Measurements from ENCODE around the gene MMP24. TPM values are rescaled to one million over a fixed set of nuclear protein-coding genes. Genes with fewer than 3 reads are reported as not detected.

MMP24 gene
- total and polyA plus RNA-seq, 2 of the 13 experiments (the other 11 are each of a cell fraction or from before 2014, with no cell fraction given) = 0.29 to 0.35 TPM

DNA sequence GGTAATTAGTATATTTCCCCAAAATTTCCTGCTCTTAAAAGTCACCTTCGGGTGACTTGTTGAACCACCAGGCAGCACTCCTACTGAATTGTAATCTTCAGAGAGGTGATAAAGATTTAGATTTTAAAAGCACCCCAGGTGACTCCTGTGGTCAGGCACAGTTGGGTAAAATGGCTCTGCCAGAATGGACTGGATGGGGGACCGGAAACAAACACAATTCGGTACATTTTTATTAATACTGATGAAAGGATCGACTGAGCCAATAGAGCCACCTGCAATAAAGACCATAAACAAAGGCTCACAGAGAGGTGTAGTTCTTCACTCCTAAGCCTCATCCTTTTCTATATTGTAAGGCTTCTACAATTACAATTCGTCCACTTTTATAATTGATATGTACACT, 85.3 kb downstream of the MMP24 start (continued):
- TF ChIP-seq ZNF512B (CRISPR knock-in tag; IDR thresholded peaks at IDR 0.05; ENCODE audit: borderline replicate concordance) (no peak), LCORL (IDR thresholded peaks at IDR 0.05) (no peak), LCORL (CRISPR knock-in tag; IDR thresholded peaks at IDR 0.05) (no peak), NFE2 (CRISPR knock-in tag; IDR thresholded peaks at IDR 0.05) (no peak), ZNF558 (CRISPR knock-in tag; IDR thresholded peaks at IDR 0.05; ENCODE audit: borderline replicate concordance) (no peak), RARG (CRISPR knock-in tag; IDR thresholded peaks at IDR 0.05; ENCODE audit: low read depth) (no peak), RBFOX2 (IDR thresholded peaks at IDR 0.05; ENCODE audit: low read depth, low read length) (no peak), HNRNPLL (IDR thresholded peaks at IDR 0.05; ENCODE audit: low read depth, low read length, poor library complexity, severe bottlenecking) (no peak)

- no peak for ATAC-seq
- WGBS (ENCODE audit: low lambda C conversion rate) = 89% methylated on average over 1 of the region's 1 CpG
- TF ChIP-seq REST (IDR thresholded peaks at IDR 0.05; ENCODE audit: borderline replicate concordance in 1 of 2, low read depth in 1 of 2, low read length in 2 of 2) (no peak), RARG (CRISPR knock-in tag; IDR thresholded peaks at IDR 0.05; ENCODE audit: low read depth) (no peak), ZNF619 (CRISPR knock-in tag; IDR thresholded peaks at IDR 0.05) (no peak), ZFP82 (CRISPR knock-in tag; IDR thresholded peaks at IDR 0.05; ENCODE audit: borderline replicate concordance) (no peak), ZNF749 (CRISPR knock-in tag; IDR thresholded peaks at IDR 0.05; ENCODE audit: borderline replicate concordance) (no peak), PAF1 (CRISPR knock-in tag; IDR thresholded peaks at IDR 0.05) (no peak), SP5 (CRISPR knock-in tag; IDR thresholded peaks at IDR 0.05; ENCODE audit: borderline replicate concordance, low read depth) (no peak), ZSCAN21 (CRISPR knock-in tag; IDR thresholded peaks at IDR 0.05; ENCODE audit: borderline replicate concordance) (no peak), ZNF138 (CRISPR knock-in tag; IDR thresholded peaks at IDR 0.05; ENCODE audit: low read depth) (no peak), TGIF2 (CRISPR knock-in tag; IDR thresholded peaks at IDR 0.05) (no peak), ZNF446 (CRISPR knock-in tag; IDR thresholded peaks at IDR 0.05) (no peak), ZMYM3 (CRISPR knock-in tag; IDR thresholded peaks at IDR 0.05) (no peak)
These were observed 85.8 kb downstream of the MMP24 start for GRCh38 chr20:35312318-35312717.

More at GRCh38 chr20:35312318-35312717, 85.8 kb downstream of the MMP24 start:
- H3K27me3 ChIP-seq (ENCODE audit: control insufficient read depth in 1 of 2, insufficient read depth in 2 of 2, low read length in 2 of 2) = no peaks in the 10 kb centered on the region
- H3K4me2 ChIP-seq (ENCODE audit: low read depth, low read length) = no peak overlapping the region
- peaks cover 17% of the 10 kb centered on the region for H3K4me1 ChIP-seq (ENCODE audit: insufficient read depth, low read length)
- DNase-seq (ENCODE audit: low spot score) (peak; percentile 54), FAIRE-seq (no peak)
- H3K36me3 ChIP-seq (replicated peaks in 1 of 2; ENCODE audit: control insufficient read depth in 1 of 2, insufficient read depth in 2 of 2, low read length in 2 of 2) = peaks cover 7 to 41% of the 10 kb centered on the region in 2 experiments
- no TSS peak for BruUV-seq (replicated peaks)
- no peak overlapping the region for H3K27ac ChIP-seq (ENCODE audit: extremely low read length, insufficient read depth, low read length)
- H2AFZ ChIP-seq (ENCODE audit: low read length) = no peak overlapping the region
- H3K9ac ChIP-seq (ENCODE audit: insufficient read depth, low read depth, low read length) = no peak overlapping the region
- H3K9me3 ChIP-seq (ENCODE audit: low read length) = no peaks in the 10 kb centered on the region
- H3K4me3 ChIP-seq (replicated peaks in 1 of 3; ENCODE audit: insufficient read depth in 1 of 3, low read depth in 2 of 3, low read length in 3 of 3) = no peak overlapping the region
- CTCF ChIA-PET (ENCODE audit: low intra/inter-chr PET ratio, low total read pairs) = no interaction called here
- H3K79me2 ChIP-seq (ENCODE audit: insufficient read depth, low read length) = no peaks in the 10 kb centered on the region
- H4K20me1 ChIP-seq (ENCODE audit: insufficient read depth, low read length) = no peaks in the 10 kb centered on the region
- in situ Hi-C loops (cut with HindIII; ENCODE audit: extremely low pct_ligation_motif_present, low pct_unique_long_range_greater_than_20kb) (no loop called here), intact Hi-C loops (cut with micrococcal nuclease; ENCODE audit: unreplicated experiment) (no loop called here)
- POLR2A ChIA-PET = interaction anchor here (0.8 kb wide), 1 partner anchor 8 kb away, joined by 3 read pairs; no protein-coding TSS in a partner anchor

All from HepG2 (cell line).